Measurements from ENCODE around the gene TRAPPC11.
"Not testable (repeated sequence)": the region's sequence is repeated elsewhere in the genome, so short reads cannot be mapped to it uniquely, and the experiment has no call there.

Gene TRAPPC11

DNA sequence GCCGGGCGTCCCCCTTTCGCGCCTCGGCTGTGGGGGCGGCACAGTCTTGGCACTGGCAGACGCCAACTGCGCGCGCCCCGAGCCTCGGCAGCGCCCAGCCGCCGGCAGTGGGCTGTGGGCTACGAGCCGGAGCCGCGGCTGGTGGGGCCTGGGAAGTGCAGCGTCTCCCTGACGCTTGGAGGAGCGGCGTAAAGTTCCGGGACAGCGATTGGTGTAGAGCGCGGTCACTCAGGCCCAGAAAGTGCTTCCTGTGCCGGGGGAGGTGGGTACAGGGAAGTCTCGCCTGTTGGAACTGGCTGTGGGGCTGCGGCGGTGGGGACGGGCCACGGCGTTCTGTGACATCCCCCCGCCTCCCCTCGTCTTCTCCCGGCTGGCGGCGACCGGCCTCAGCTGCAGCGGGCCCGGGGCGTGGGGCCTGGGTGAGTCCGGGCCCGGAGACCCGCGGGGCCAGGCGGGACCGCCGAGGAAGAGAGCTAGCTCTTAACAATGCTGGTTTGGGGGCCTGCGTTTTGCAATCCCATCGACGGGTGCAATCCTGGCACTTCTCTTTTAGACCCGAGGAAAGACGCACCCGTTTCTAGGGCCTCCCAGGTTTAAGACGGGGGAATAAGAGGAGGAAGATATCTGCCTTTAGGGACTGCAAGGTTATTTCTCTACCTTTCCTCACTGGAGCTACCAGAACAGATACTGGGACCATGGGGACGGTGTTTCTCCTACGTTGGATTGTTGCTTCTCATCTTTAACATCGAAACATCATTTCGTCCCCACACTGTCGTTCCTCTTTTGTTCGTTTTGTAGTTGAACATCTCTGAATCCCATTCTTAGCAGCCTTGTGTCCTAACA, at the start of gene TRAPPC11, which contains the start of gene RWDD4:
TSS of gene TRAPPC11 (plus strand) at position 265 of the 843 bp plus-strand sequence. CDS start 4,575 bp downstream, outside the sequence.
TSS of gene RWDD4 (minus strand) at position 157 of the 843 bp plus-strand sequence. CDS start 233 bp downstream, outside the sequence.
- peak; percentile 94 to 95 for DNase-seq

GRCh38 chr4:183610033-183610432, 49.1 kb upstream of the TRAPPC11 start:
- DNase-seq, result no peak

DNA sequence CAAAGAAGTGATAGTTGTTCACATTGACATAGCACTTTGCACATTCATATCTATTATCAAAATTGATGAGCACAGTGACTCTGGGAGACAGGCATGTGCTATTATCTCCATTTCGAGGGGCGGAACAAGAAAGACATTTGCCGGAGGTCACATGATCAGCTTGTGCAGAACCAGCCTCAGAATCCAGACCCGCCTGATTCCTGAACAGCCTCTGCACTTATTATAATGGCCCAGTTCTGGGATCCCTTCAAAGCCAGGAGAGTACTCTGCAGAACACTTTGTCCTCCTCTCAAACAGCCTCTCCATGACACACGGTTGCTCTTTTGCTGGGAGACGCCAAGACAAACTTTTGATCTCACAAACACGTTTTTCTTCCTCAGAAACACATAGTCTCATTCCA, 48.5 kb upstream of the TRAPPC11 start:
- DNase-seq, result no peak

GRCh38 chr4:183611210-183611830, 47.8 kb upstream of the TRAPPC11 start:
- DNase-seq, result no peak

- DNase-seq, result no peak
Observed at GRCh38 chr4:183612329-183613250, 46.5 kb upstream of the TRAPPC11 start.

DNA sequence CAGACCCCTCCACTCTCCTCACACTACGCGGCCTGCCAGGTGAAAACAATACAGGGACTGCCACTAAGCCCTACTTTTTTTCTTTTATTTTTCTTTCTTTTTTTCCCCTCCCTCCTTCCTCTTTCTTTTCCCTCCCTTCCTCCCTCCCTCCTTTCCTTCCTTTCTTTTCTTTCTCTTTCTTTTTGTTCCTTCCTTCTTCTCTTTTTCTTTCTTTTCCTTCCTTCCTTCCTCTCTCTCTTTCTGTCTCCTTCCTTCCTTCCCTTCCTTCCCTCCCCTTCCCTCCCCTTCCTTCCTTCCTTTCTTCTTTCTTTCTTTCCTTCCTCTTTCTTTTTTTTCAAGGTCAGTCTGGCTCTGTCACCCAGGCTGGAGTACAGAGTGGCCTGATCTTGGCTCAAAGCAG, 42.0 kb upstream of the TRAPPC11 start:
- DNase-seq, result no peak

DNA sequence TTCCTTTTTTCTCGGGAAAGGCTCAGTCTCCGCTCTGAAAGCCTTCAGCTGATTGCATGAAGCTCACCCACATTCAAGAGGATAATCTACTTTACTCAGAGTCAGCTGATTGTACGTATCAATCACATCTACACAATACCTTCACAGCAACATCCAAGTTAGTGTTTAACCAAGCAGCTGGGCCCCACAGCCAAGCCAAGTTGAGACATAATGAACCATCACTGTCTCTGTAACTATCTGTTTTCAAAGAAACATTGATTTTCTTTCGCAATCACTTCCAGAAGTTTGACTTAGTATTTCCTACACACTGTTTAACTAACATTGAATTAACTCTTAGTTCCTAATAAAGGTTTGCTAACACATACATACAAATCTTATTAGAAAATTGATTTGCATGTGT, 40.4 kb upstream of the TRAPPC11 start:
- no peak for DNase-seq

DNA sequence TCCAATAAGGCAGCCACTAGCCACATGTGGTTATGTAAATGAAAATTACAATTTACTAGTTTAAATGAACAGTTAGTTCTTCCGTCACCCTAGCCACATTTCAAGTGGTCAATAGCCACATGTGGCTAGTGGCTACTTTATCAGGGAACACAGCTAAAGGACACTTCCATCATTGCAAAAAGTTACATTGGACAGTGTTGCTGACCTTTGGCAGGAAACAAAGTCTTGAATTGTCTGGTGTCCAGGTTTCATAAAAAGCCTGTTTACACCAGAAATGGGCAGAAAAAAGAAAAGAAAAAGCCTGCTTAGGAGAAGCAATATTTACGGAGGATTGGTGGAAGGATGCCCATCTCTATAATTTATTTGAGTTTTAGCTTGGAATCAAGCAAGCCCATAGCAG, 38.7 kb upstream of the TRAPPC11 start:
- DNase-seq, result no peak

DNA sequence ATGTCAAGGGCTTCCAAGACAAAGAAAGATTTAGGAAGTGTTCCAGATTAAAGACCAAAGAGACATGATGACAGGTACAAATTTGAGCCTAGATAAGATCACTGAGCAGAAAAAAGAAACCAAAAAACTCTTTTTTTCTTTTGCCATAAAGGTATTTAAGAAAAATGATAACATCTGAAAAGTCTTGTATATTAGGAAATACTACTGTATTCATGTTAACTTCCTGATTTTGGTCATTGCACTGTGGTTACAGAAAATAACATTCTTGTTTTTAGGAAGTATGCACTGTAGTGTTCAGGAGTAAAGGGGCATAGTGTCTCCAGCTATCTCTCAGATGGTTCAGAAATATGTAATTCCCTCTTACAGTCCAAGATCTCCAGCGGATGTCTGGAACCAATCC, 37.2 kb upstream of the TRAPPC11 start:
- DNase-seq, result no peak

DNA sequence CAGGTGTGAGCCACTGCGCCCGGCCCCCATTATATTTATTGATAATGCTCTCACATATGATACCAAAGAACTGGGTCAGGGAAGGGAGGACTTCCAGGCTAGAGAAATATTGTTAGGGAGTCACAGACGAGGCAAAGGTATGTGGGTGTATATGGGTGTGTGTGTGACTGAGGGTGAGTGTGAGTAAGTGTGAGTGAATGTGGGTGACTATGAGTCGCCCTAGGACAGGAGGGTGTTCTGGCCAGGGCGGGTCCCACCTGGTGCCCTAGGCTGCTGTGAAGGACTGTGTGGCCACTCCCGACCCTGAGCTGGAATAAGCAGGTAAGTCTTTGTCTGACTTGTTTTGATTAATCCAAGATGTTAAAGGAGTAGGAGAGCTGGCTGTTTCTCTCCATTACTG, 34.5 kb upstream of the TRAPPC11 start:
- DNase-seq, result no peak

DNA sequence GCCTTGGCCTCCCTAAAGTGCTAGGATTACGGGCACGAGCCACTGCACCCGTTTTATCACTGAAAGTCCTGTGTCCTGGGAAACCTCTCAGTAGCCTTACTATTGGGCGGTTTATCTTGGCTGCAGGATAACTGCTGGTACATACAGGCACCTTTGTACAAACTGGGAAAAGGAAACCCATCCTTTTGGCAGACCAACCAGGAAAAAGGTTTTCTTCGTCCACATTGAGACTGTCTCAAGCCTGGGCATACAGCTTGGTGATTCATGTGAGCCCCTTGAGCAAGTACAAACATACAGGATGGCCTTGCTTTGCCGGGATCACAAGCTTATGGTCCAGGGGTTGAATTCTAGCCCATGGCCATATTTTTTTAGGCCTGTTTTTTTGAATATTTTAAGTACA, 32.9 kb upstream of the TRAPPC11 start:
- DNase-seq, result no peak

- not testable (repeated sequence) for DNase-seq
Observed at GRCh38 chr4:183627286-183627685, 31.8 kb upstream of the TRAPPC11 start.

DNA sequence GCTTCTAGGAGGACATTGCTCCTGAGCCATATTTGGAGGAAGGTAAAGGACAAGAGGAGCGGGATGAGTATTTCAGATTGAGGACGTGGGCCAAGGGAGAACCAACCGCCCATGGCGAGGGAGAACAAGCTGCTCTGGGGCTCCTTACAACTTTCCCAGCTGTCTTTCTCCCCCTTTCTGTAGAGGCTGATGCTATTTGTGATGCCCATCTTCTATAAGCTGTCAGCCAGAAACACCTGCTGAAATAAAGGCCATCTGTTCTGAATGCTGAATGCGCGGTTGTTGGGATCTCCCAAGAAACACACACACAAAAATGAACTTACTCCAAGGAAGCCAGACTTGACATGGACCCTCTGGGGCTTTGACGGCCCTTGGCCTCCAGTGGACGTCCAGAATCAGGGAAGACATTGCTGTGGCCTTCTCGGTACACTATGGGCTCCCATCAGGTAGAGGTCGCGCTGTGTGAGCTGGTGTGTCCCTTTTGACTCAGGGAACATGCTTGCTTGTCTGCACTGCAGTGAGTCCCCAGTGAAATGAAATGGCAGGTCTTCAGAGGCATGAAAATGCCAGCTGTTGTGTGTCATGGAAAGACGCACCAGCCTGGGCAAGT, 31.0 kb upstream of the TRAPPC11 start:
- DNase-seq, result no peak

DNA sequence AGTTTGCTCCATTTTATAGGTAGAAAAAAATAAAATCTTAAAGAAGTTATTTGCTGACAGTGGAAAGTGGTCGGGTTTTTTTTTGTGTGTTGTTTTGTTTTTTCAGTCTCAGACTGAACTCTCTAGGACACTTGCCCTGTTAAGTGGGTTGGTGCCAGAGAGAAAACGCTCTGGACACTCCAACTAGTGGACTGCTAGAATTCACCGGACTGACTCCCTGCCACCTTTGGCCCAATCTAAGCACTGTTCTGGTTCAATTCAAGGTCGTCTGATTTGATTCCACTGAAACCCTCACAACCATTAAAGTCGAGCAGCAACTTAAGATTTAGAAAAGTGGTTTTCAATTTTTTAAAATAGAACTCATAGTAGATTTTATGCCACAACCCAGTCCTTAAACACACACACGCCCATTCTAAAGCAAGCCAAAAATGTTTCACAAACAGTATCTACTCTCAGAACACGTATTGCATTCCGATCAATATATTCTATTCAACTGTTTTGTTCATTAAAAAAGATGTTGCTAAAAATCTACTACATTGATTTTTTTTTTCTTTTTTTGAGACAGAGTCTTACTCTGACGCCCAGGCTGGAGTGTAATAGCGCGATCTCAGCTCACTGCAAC, 27.4 kb upstream of the TRAPPC11 start:
- DNase-seq, result no peak

DNA sequence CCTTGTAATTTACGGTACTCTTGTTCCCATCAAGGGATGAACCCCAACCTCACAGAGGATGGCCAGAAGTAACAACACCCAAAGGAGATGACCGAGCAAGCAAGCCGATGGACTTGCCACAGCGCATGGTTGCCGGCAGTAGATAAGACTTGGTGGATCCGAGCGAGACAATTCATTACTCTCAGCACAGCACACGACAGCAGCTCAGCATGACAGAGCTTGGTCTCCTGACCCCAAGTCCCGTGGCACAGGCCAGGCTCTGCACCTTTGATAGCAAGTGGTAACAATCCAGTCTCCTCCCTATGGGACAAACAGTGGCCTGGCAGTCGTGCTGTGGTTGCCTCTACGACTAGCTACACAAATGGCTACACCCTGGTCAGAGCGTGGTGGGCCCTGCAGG, 26.4 kb upstream of the TRAPPC11 start:
- no peak for DNase-seq

- no peak for DNase-seq
Observed at GRCh38 chr4:183633476-183634400, 25.4 kb upstream of the TRAPPC11 start.

DNA sequence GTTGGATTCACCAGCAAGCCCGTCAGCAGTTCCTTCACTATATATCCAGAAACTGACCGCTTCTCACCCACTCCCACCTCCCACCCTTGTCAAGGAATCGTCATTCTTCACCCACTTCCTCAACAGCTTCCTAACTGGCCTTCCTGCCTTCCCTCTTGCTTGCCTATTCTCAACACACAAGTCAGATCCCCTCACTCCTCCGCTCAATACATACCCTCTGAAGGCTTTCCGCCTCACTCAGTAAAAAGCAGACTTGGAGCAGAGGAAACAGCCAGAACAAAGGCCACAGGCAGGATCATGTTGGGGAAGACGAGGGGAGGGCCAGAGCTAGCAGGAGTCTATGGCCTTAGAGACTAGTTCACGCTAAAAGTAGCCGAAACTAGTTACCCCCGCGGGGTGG, 23.8 kb upstream of the TRAPPC11 start:
- no peak for DNase-seq

GRCh38 chr4:183635741-183636140, 23.4 kb upstream of the TRAPPC11 start:
- no peak for DNase-seq

DNA sequence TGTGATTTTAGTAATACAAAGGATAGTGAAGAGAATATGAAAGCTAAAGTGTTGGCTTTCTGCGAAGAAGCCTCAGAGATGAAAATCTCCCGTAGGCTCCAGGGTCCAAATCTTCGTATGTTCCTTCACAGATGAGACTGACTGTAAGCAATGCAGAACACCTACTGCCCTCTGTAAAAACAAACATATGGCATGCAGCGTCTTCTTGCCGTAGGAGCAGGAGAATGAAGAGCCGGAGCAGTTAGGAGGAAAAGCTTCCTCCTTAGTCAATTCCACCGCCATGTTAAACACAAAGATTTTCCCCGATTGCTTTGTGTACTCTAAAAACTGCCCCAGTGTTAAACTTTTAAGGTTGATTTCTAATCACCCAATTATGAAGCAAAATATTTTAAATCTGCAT, 22.6 kb upstream of the TRAPPC11 start:
- no peak for DNase-seq

- no peak for DNase-seq
Observed at GRCh38 chr4:183636923-183637322, 22.2 kb upstream of the TRAPPC11 start.

DNA sequence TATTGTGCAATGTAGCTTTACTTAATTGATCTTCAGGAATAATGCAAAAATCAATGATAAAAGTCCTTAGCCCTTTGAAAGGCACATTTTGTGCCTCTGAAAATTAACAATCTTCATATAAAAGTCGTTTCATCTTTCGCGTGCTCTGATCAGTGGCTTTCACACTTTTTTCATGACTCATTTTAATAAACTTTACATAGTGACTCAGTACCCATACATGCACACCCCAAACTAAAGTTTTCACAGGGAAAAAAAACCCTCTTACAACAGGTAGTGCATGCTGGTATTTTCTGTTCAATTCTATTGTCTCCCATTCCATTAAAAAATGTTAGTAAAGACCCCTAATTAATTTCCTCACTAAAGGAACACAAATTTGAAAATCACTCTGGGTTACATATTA, 21.6 kb upstream of the TRAPPC11 start:
- DNase-seq, result no peak

All from activated CD4-positive, alpha-beta T cell treated with anti-CD3 and anti-CD28 coated beads, Interleukin-2, amount 50 U/mL, for 4 hours (primary cell).